ENCODE results near the gene TRIM22. TPM values are rescaled to one million over a fixed set of nuclear protein-coding genes. Genes with fewer than 3 reads are reported as not detected.

TRIM22 gene
- total RNA-seq, 4 donors from 2014 or later: 35.9 to 96.8 (median 64.8) TPM

- TF ChIP-seq CTCF (IDR thresholded peaks at IDR 0.05; ENCODE audit: low read depth): no peak
Measured at GRCh38 chr11:5684646-5685362, 4.8 kb upstream of the TRIM22 start, which contains the start of gene TRIM5. TRIM5 (minus strand) TSS chr11:5685074; CDS start chr11:5680177, 4,897 bp downstream.

- no peak for TF ChIP-seq CTCF (IDR thresholded peaks at IDR 0.05; ENCODE audit: low read depth)
Measured at GRCh38 chr11:5686426-5686825, 3.2 kb upstream of the TRIM22 start.

- no peak for TF ChIP-seq CTCF (IDR thresholded peaks at IDR 0.05; ENCODE audit: low read depth)
Measured at GRCh38 chr11:5688482-5688881, 1.1 kb upstream of the TRIM22 start.

GRCh38 chr11:5690216-5690615 is 626 bp downstream of the TRIM22 start:
- no peak for TF ChIP-seq CTCF (IDR thresholded peaks at IDR 0.05; ENCODE audit: low read depth)

- no peak for TF ChIP-seq CTCF (IDR thresholded peaks at IDR 0.05; ENCODE audit: low read depth)
Measured at GRCh38 chr11:5690736-5691135, 1.1 kb downstream of the TRIM22 start.

- no peak for TF ChIP-seq CTCF (IDR thresholded peaks at IDR 0.05; ENCODE audit: low read depth)
Measured at GRCh38 chr11:5691964-5692361, 2.4 kb downstream of the TRIM22 start.

- TF ChIP-seq CTCF (IDR thresholded peaks at IDR 0.05; ENCODE audit: low read depth): no peak
Measured at GRCh38 chr11:5694642-5695041, 5.1 kb downstream of the TRIM22 start.

Data from subcutaneous adipose tissue (tissue), 4 donors.